GM12872 (cell line): ENCODE data around the gene GRM4.

Experiments
- CTCF ChIP-seq: IDR thresholded peaks from 3 replicates; pipeline ENCODE4 v1.5.1; 2011; ENCODE audit warnings: low read depth, mild to moderate bottlenecking, low read length, moderate library complexity; ENCODE audit not compliant: insufficient read depth

GRM4 gene

DNA sequence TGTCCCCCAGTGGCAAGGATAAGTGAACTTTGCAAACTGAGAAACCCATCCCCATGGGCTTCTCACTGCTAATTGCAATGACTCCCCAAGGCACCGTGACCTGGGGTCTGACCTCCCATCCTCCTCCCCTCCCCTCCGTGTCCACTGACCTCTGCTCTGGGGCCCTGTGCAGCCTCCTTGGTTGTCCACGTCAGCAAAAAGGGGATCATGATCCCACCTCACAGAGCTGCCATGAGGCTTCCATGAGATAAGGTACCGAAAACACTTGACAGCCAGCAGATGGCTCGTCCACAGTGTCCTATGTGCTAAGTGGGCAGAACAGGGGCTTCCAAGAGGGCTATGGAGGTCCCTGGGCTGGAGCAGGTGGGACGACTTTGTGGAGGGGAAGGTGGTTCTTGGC is 104.5 kb downstream of the GRM4 start:
- no peak for TF ChIP-seq CTCF

DNA sequence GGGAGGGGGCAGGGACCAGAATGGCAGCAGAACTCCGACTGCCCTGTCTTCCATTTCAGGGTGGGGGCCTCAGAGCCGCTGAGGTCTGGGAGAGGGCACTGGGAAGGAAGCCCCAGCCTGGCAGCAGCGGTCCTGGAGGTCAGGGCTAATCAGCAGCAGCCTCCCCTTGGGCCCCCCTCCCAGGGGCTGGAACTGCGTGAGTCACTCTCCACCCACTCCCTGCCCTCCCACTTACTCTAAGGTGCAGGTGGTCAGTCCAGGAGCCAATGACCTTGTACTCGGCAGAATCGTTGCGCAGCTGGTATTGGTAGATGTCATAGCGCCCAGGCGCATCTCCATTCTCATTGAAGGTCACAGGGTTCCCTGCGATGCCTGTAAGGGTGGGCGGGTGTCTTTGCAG is 105.9 kb downstream of the GRM4 start:
- no peak for TF ChIP-seq CTCF

- no peak for TF ChIP-seq CTCF
These were observed 108.7 kb downstream of the GRM4 start for GRCh38 chr6:34037151-34037550.

- no peak for TF ChIP-seq CTCF
These were observed 109.4 kb downstream of the GRM4 start for GRCh38 chr6:34036357-34037069.

- no peak for TF ChIP-seq CTCF
These were observed 110.1 kb downstream of the GRM4 start for GRCh38 chr6:34035704-34036356.

DNA sequence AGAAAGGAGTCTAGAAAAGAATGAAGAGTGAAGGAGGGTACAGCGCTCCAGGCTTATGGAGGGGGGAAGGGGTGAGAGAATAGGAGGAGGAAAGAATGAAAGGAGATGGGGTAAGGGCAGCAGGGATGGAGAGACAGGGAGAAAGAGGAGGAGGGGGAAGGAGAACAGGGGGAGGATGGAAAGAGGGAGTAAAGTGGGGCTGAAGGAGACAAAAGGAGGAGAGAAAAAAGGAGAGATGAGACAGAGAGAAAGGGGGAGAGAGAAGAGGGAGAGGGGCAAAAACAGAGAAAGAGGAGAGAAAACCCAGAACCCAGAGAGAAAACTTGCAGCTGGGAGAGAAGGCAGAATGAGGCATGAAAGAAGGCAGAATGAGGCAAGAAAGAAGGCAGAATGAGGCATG is 110.7 kb downstream of the GRM4 start:
- no peak for TF ChIP-seq CTCF

GRCh38 chr6:34032856-34033255 is 113.0 kb downstream of the GRM4 start:
- TF ChIP-seq CTCF, result no peak
